ENCODE measurements around the gene RNF220.
A peak's percentile ranks its signal among the peaks of the same experiment; 100 is the strongest.

The RNF220 gene

GRCh38 chr1:44407430-44408211, 2.6 kb downstream of the RNF220 start:
- no peak for DNase-seq

GRCh38 chr1:44408212-44408582, 3.1 kb downstream of the RNF220 start:
- no peak for DNase-seq

- DNase-seq = no peak
Observed at GRCh38 chr1:44408632-44409602, 3.9 kb downstream of the RNF220 start.

DNA sequence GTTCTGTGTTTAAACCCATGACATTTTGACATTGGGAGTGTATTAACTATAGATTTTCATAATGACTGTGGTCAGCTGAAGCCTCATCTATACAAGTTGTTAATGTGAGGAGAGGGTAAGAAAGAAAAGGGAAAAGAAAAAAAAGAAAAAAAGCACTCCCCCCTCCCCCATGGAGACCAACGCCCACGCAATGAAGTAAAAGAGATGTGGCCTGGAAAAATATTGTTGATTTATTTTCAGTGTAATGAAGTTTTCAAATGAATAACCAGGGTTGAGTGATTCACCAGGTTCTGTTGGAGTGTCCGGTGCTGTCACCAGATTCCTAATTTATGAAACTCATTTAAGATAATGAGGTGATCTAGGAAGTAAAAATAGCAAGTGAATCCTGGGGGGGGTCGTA, 4.7 kb downstream of the RNF220 start:
- no peak for DNase-seq

DNA sequence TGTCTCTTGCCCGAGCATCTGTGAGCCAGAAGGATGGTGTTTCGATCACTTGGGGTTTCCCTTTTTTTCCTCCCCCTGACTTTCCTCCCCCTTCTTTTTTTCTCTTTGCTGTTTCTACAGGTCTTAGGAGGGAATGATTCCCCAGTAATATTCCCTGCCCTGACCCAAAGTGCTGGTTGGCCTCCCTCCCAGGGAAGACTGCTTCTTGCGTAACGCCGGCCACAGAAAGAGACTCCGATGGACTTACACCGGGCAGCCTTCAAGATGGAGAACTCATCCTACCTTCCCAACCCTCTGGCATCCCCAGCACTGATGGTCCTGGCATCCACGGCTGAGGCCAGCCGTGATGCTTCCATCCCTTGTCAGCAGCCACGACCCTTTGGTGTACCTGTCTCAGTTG, 6.8 kb downstream of the RNF220 start:
- no peak for DNase-seq

DNA sequence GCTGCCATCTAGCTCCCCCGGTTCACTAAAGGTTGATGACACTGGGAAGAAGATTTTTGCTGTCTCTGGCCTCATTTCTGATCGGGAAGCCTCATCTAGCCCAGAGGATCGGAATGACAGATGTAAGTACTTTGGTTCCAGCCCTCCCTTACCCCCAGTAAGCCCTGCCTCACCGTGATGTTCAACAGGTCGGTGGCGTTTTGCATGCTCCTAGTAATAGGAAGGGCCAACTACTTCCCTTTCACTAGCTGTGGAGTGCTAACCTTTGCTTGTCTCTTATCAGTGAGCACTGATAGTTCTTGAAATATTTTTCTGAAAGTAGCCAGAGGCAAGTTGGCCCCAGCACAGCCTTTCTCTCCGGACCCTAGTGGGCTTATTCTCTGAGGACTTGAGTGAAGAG, 7.5 kb downstream of the RNF220 start:
- no peak for DNase-seq

DNA sequence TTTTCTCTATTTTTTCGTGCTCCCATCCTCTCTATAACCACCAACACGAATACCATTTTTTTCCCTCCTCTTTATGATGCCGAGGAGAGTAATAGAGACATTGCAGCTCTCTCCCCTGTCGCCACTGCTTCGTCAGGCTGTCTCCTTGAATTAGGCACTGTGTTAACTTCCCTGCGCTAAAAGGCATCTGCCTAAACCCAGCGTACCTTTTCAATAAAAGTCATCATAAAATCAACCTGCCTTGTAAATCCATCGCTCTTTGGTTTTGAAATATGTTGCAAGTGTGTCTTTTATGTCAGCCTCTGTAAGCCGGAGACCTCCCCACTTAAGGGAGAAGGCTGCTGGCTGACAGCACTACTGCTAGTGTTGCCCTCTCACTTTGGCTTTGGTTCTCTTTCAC, 8.7 kb downstream of the RNF220 start:
- DNase-seq = no peak

- no peak for DNase-seq
Observed at GRCh38 chr1:44415013-44415412, 10.0 kb downstream of the RNF220 start.

GRCh38 chr1:44416408-44416807, 11.4 kb downstream of the RNF220 start:
- DNase-seq = no peak

GRCh38 chr1:44417351-44418021, 12.4 kb downstream of the RNF220 start:
- no peak for DNase-seq

GRCh38 chr1:44418022-44418673, 13.1 kb downstream of the RNF220 start:
- DNase-seq = no peak

- DNase-seq = no peak
Observed at GRCh38 chr1:44419901-44420300, 14.8 kb downstream of the RNF220 start.

DNA sequence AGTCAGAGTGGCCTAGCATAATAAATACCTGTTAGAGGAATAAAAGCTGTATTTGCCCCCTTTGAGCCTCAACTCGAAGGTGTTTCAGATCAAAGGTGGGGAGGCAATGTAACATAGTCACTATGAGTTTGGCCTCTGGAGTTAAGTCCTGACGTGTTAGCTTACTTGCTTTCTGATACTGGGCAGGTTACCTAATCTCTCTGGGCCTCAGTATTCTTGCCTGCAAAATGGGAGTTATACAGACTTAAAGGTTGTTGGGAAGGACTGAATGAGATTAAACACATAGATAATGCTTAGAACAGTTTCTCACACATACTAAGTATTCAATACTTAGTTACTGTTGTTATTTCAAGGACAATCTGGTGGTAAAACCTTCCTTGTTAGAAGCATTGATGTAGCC, 15.5 kb downstream of the RNF220 start:
- DNase-seq = no peak

- no peak for DNase-seq
Observed at GRCh38 chr1:44421446-44421884, 16.4 kb downstream of the RNF220 start.

- no peak for DNase-seq
Observed at GRCh38 chr1:44422161-44422560, 17.1 kb downstream of the RNF220 start.

- DNase-seq = peak; percentile 48
Observed at GRCh38 chr1:44423591-44424537, 18.8 kb downstream of the RNF220 start.

- no peak for DNase-seq
Observed at GRCh38 chr1:44424747-44425146, 19.7 kb downstream of the RNF220 start.

DNA sequence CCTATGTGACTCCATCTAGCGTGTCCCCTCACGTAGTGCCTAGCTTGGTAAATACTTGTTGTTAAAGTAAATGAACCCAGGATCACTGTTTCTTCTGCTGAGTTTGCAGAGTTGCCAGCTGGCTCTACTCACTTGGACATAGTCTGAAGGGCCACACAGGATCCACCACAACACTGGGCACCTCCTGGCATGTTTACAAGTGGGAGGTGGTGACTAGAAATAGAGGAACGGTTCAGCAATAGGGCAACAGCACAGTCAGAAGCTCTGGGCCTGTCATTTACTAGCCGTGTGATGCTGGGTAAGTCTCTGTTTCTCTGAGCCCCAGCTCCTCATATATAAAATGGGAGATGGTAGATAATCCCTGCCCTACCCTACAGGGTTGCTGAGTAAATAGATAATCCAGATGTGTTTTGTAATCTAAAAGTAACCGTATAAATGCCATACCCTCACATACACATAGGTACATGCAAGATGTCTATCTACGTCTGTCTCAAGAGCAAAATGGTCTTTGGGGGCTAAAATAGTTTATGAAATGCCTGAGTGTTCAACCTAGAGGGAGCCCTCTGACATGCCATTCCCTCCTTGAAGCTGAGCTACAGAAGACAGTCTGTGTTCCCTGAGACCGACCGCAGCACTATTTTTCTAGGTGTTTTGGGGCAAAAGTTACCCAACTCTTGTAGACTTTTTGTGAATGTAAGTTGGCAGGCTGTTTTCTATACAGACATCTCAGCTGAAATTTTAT, 20.5 kb downstream of the RNF220 start:
- DNase-seq = no peak

- no peak for DNase-seq
Observed at GRCh38 chr1:44431861-44432260, 26.8 kb downstream of the RNF220 start.

- no peak for DNase-seq
Observed at GRCh38 chr1:44433209-44433608, 28.2 kb downstream of the RNF220 start.
